ENCODE data around the gene RPS19.

DNA sequence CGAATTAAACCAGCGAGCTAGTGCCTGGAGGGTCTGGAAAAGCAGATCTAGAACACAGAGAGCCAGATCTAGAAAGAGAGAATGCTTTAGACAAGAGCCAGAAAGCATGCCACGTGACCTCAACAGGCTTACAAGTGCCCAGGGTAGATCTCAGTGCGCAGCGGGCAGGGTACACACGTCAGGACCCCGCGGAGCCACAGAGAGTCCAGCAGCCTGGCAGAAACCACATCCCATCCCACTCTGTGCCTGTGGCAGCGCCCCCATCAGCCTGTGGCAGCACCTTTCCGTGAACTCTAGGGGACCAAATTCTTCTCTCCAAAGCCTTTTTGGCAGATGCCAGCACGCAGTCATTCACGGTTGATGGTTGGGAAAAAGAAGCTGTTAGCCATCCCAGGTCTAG is 28.9 kb downstream of the RPS19 start:
- TF ChIP-seq, protein P1, sequence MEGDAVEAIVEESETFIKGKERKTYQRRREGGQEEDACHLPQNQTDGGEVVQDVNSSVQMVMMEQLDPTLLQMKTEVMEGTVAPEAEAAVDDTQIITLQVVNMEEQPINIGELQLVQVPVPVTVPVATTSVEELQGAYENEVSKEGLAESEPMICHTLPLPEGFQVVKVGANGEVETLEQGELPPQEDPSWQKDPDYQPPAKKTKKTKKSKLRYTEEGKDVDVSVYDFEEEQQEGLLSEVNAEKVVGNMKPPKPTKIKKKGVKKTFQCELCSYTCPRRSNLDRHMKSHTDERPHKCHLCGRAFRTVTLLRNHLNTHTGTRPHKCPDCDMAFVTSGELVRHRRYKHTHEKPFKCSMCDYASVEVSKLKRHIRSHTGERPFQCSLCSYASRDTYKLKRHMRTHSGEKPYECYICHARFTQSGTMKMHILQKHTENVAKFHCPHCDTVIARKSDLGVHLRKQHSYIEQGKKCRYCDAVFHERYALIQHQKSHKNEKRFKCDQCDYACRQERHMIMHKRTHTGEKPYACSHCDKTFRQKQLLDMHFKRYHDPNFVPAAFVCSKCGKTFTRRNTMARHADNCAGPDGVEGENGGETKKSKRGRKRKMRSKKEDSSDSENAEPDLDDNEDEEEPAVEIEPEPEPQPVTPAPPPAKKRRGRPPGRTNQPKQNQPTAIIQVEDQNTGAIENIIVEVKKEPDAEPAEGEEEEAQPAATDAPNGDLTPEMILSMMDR (IDR thresholded peaks at IDR 0.05; ENCODE audit: low read length): no peak
- no peak for TF ChIP-seq EZH2 (optimal IDR thresholded peaks at IDR 0.05; ENCODE audit: low read depth, low read length)
- no peak for TF ChIP-seq EZH2phosphoT487 (IDR thresholded peaks at IDR 0.05; ENCODE audit: low read length)

All from MM.1S (cell line).